NCI-H526 treated with DMSO at 0.1 percent for 48 hours (cell line): ENCODE results near the gene ITGA7.

ENCODE experiments used
- DNase-seq: peaks from one replicate; lab custom pipeline; 2025; lab: John Stamatoyannopoulos, UW

ITGA7 gene

GRCh38 chr12:55733858-55734257 lies 26.2 kb upstream of the ITGA7 start:
- DNase-seq = no peak

- no peak for DNase-seq
These were observed 25.4 kb upstream of the ITGA7 start for GRCh38 chr12:55733021-55733555.

GRCh38 chr12:55732288-55732687 lies 24.6 kb upstream of the ITGA7 start:
- DNase-seq = no peak

GRCh38 chr12:55729819-55730818 lies 22.4 kb upstream of the ITGA7 start:
- DNase-seq = no peak

- DNase-seq = peak; percentile 64
These were observed 21.5 kb upstream of the ITGA7 start, which contains the start of gene CD63 for GRCh38 chr12:55728939-55729818. CD63 (minus strand) TSS chr12:55729009; CDS start chr12:55728341, 668 bp downstream.

- no peak for DNase-seq
These were observed 20.7 kb upstream of the ITGA7 start for GRCh38 chr12:55728186-55728938.

GRCh38 chr12:55727643-55728185 lies 20.0 kb upstream of the ITGA7 start:
- DNase-seq = no peak

- no peak for DNase-seq
These were observed 19.3 kb upstream of the ITGA7 start for GRCh38 chr12:55726971-55727370.

GRCh38 chr12:55725556-55725955 lies 17.9 kb upstream of the ITGA7 start:
- DNase-seq = no peak

- DNase-seq = no peak
These were observed 17.2 kb upstream of the ITGA7 start for GRCh38 chr12:55724940-55725309.

- no peak for DNase-seq
These were observed 16.7 kb upstream of the ITGA7 start for GRCh38 chr12:55724226-55724939.

- DNase-seq = no peak
These were observed 16.0 kb upstream of the ITGA7 start for GRCh38 chr12:55723516-55724225.

GRCh38 chr12:55722948-55723347 lies 15.2 kb upstream of the ITGA7 start:
- DNase-seq = no peak

GRCh38 chr12:55721601-55722213 lies 14.0 kb upstream of the ITGA7 start:
- no peak for DNase-seq

GRCh38 chr12:55720894-55721444 lies 13.3 kb upstream of the ITGA7 start:
- DNase-seq = no peak

GRCh38 chr12:55720071-55720564 lies 12.4 kb upstream of the ITGA7 start, which contains the start of gene RDH5:
RDH5 (plus strand) TSS chr12:55720393; CDS start chr12:55721185, 792 bp downstream.
- no peak for DNase-seq

- DNase-seq = no peak
These were observed 11.7 kb upstream of the ITGA7 start for GRCh38 chr12:55719371-55719770.

GRCh38 chr12:55718624-55719275 lies 11.0 kb upstream of the ITGA7 start:
- DNase-seq = peak; percentile 42
